Loucy (cell line): ENCODE data around the gene PLXNA3.

ENCODE experiments used
- H2AFZ ChIP-seq: fragments of 200-600 bp; sonication (generic); 2 replicates; pipeline ENCODE4 v1.6.0; 2016; ENCODE audit warnings: antibody characterized with exemption, mild to moderate bottlenecking, low read length, moderate library complexity
- H3F3A ChIP-seq: fragments of 200-600 bp; 2 replicates; pipeline ENCODE4 v1.6.0; 2016; ENCODE audit warnings: antibody characterized with exemption, low read depth, mild to moderate bottlenecking
- H3K27me3 ChIP-seq: fragments of 200-600 bp; sonication (generic); 2 replicates; pipeline ENCODE4 v1.6.1; 2014; ENCODE audit warnings: low read length, mild to moderate bottlenecking; ENCODE audit not compliant: insufficient read depth, poor library complexity, severe bottlenecking
- H3K36me3 ChIP-seq: fragments of 200-600 bp; sonication (generic); 2 replicates; pipeline ENCODE4 v1.6.1; 2016; ENCODE audit warnings: low read length; ENCODE audit not compliant: insufficient read depth
- H3K4me1 ChIP-seq: fragments of 200-600 bp; sonication (generic); 2 replicates; pipeline ENCODE4 v1.5.1; 2014; ENCODE audit warnings: low read length, mild to moderate bottlenecking; ENCODE audit not compliant: insufficient read depth, poor library complexity, severe bottlenecking
- H3K4me2 ChIP-seq: fragments of 200-600 bp; sonication (generic); 2 replicates; pipeline ENCODE4 v1.6.0; 2014; ENCODE audit warnings: antibody characterized with exemption, low read length, low read depth, mild to moderate bottlenecking; ENCODE audit not compliant: poor library complexity, severe bottlenecking
- H3K4me3 ChIP-seq: fragments of 200-600 bp; sonication (generic); 2 replicates; pipeline ENCODE4 v1.5.1; 2014; ENCODE audit warnings: low read length, mild to moderate bottlenecking, mixed read lengths; ENCODE audit not compliant: poor library complexity, severe bottlenecking
- H3K79me2 ChIP-seq: fragments of 200-600 bp; sonication (generic); 2 replicates; pipeline ENCODE4 v1.6.1; 2014; ENCODE audit warnings: low read length; ENCODE audit not compliant: insufficient read depth
- H3K9ac ChIP-seq: fragments of 200-600 bp; sonication (generic); 2 replicates; pipeline ENCODE4 v1.6.0; 2014; ENCODE audit warnings: mild to moderate bottlenecking, low read depth, low read length, moderate library complexity; ENCODE audit not compliant: poor library complexity, severe bottlenecking
- H3K9me2 ChIP-seq: fragments of 200-600 bp; sonication (generic); replicated peaks from 2 replicates; pipeline ENCODE4 v1.6.1; 2016; ENCODE audit warnings: low read depth, low read length, mixed read lengths
- H3K9me3 ChIP-seq: fragments of 200-600 bp; sonication (generic); 2 replicates; pipeline ENCODE4 v1.6.1; 2014; ENCODE audit warnings: mild to moderate bottlenecking, antibody characterized with exemption, low read length, low read depth; ENCODE audit not compliant: insufficient read depth
- H4K20me1 ChIP-seq: fragments of 200-600 bp; sonication (generic); 2 replicates; pipeline ENCODE4 v1.6.0; 2014; ENCODE audit warnings: antibody characterized with exemption, low read length, mild to moderate bottlenecking; ENCODE audit not compliant: insufficient read depth, poor library complexity, severe bottlenecking
- CTCF ChIP-seq: fragments of 200-600 bp; sonication (generic); conservative IDR thresholded peaks from 2 replicates; pipeline ENCODE4 v1.5.1; 2014; ENCODE audit warnings: mild to moderate bottlenecking, antibody characterized with exemption, low read length
- EZH2phosphoT487 ChIP-seq: fragments of 200-600 bp; IDR thresholded peaks from 2 replicates; pipeline ENCODE4 v1.6.1; 2018; ENCODE audit warnings: antibody characterized with exemption, mild to moderate bottlenecking, moderate library complexity, borderline replicate concordance

Gene PLXNA3

GRCh38 chrX:154502989-154503388 is 44.9 kb downstream of the PLXNA3 start:
- H3K4me2 ChIP-seq: no peak overlapping the region

GRCh38 chrX:154505734-154506133 is 47.7 kb downstream of the PLXNA3 start:
- H3K9ac ChIP-seq: no peak overlapping the region

More at GRCh38 chrX:154502989-154503388, 44.9 kb downstream of the PLXNA3 start:
- Histone ChIP-seq H3K9me2 (no peaks in the 10 kb centered on the region), H3K9me3 (no peaks in the 10 kb centered on the region), H4K20me1 (no peaks in the 10 kb centered on the region), H3K4me3 (no peak overlapping the region), H3F3A (no peaks in the 10 kb centered on the region), H3K4me1 (no peaks in the 10 kb centered on the region), H3K9ac (no peak overlapping the region), H2AFZ (no peak overlapping the region), H3K36me3 (no peaks in the 10 kb centered on the region), H3K27me3 (no peaks in the 10 kb centered on the region), H3K79me2 (no peaks in the 10 kb centered on the region)
- TF ChIP-seq EZH2phosphoT487 (no peak), CTCF (no peak)

GRCh38 chrX:154506483-154507332 is 48.6 kb downstream of the PLXNA3 start:
- Histone ChIP-seq H3K4me3 (no peak overlapping the region), H3K27me3 (no peaks in the 10 kb centered on the region), H3K4me2 (no peak overlapping the region), H3K79me2 (no peaks in the 10 kb centered on the region), H3K9ac (no peak overlapping the region), H3K9me3 (no peaks in the 10 kb centered on the region), H4K20me1 (no peaks in the 10 kb centered on the region), H3K4me1 (peaks cover 9% of the 10 kb centered on the region), H3K36me3 (no peaks in the 10 kb centered on the region), H3K9me2 (no peaks in the 10 kb centered on the region), H3F3A (no peaks in the 10 kb centered on the region), H2AFZ (no peak overlapping the region)
- no peak for TF ChIP-seq EZH2phosphoT487
- TF ChIP-seq CTCF: no peak

More at GRCh38 chrX:154505734-154506133, 47.7 kb downstream of the PLXNA3 start:
- no peaks in the 10 kb centered on the region for H3F3A ChIP-seq
- H3K9me2 ChIP-seq: no peaks in the 10 kb centered on the region
- H3K79me2 ChIP-seq: no peaks in the 10 kb centered on the region
- H3K4me3 ChIP-seq: no peak overlapping the region
- H3K4me1 ChIP-seq: no peaks in the 10 kb centered on the region
- H3K4me2 ChIP-seq: no peak overlapping the region
- H3K27me3 ChIP-seq: no peaks in the 10 kb centered on the region
- no peaks in the 10 kb centered on the region for H3K36me3 ChIP-seq
- H2AFZ ChIP-seq: no peak overlapping the region
- no peaks in the 10 kb centered on the region for H3K9me3 ChIP-seq
- TF ChIP-seq EZH2phosphoT487 (no peak), CTCF (no peak)
- no peaks in the 10 kb centered on the region for H4K20me1 ChIP-seq
